IMR-90 (cell line): ENCODE data around the gene ADRA2C. TPM values are rescaled to one million over a fixed set of nuclear protein-coding genes. Genes with fewer than 3 reads are reported as not detected.

Experiments used
- ATAC-seq: fragments of 200-7000 bp; cut with Tn5 transposase; 2 replicates; pipeline ENCODE4 v1.9.1; 2020; ENCODE audit warnings: low read depth, mild to moderate bottlenecking, moderate library complexity
- BruUV-seq: library from RNA; stranded (reverse); fragments of 400-500 nt; replicated peaks from 2 replicates; lab custom pipeline; 2021; lab: Mats Ljungman, UMichigan
- CTCF ChIA-PET: fragments of 300-600 bp; formaldehyde crosslinking; extraction: SDS; loops from one replicate; lab custom pipeline; 2021; ENCODE audit warnings: antibody characterized with exemption; lab: Yijun Ruan, JAX
- POLR2A ChIA-PET: fragments of 300-600 bp; sonication (Branson Sonifier 250); formaldehyde crosslinking; loops from one replicate; lab custom pipeline; 2022; ENCODE audit warnings: antibody characterized with exemption; ENCODE audit not compliant: unreplicated experiment; lab: Charles Lee
- DNase-seq: peaks from one replicate; pipeline ENCODE4 v3.0.0; 2013
- H2AFZ ChIP-seq: replicated peaks from 2 replicates; pipeline ENCODE3; 2013; ENCODE audit warnings: low read length, mild to moderate bottlenecking; ENCODE audit not compliant: poor library complexity
- H2AK5ac ChIP-seq: 2 replicates; pipeline ENCODE4 v1.6.1; 2013; ENCODE audit warnings: low read depth, low read length, inconsistent platforms
- H2AK9ac ChIP-seq: replicated peaks from 2 replicates; pipeline ENCODE3; 2013; ENCODE audit warnings: mild to moderate bottlenecking, low read depth, low read length, moderate library complexity; ENCODE audit not compliant: poor library complexity
- H2BK120ac ChIP-seq: 2 replicates; pipeline ENCODE4 v1.6.1; 2013; ENCODE audit warnings: low read depth, low read length, inconsistent platforms
- H2BK15ac ChIP-seq: 3 replicates; pipeline ENCODE4 v1.6.1; 2013; ENCODE audit warnings: low read depth, low read length, inconsistent platforms
- H2BK20ac ChIP-seq: 2 replicates; pipeline ENCODE4 v1.6.1; 2013; ENCODE audit warnings: low read depth, mild to moderate bottlenecking, inconsistent platforms, low read length, moderate library complexity
- H2BK5ac ChIP-seq: 2 replicates; pipeline ENCODE4 v1.6.1; 2013; ENCODE audit warnings: mild to moderate bottlenecking, low read depth, low read length, inconsistent platforms; ENCODE audit not compliant: poor library complexity, severe bottlenecking
- H3K14ac ChIP-seq: replicated peaks from 2 replicates; pipeline ENCODE4 v1.6.1; 2013; ENCODE audit warnings: low read depth, low read length, inconsistent platforms
- H3K18ac ChIP-seq: 2 replicates; pipeline ENCODE4 v1.6.1; 2013; ENCODE audit warnings: low read depth, low read length, control low read depth
- H3K23ac ChIP-seq: 2 replicates; pipeline ENCODE4 v1.6.1; 2013; ENCODE audit warnings: low read depth, low read length, inconsistent platforms
- H3K27ac ChIP-seq: 2 replicates; pipeline ENCODE4 v1.5.1; 2013; ENCODE audit warnings: mild to moderate bottlenecking, control low read depth, low read length; ENCODE audit not compliant: insufficient read depth
- H3K27me3 ChIP-seq: 2 replicates; pipeline ENCODE4 v1.6.1; 2013; ENCODE audit warnings: low read length; ENCODE audit not compliant: control insufficient read depth, insufficient read depth
- H3K36me3 ChIP-seq: 2 replicates; pipeline ENCODE4 v1.6.1; 2013; ENCODE audit warnings: low read length, mixed read lengths; ENCODE audit not compliant: control insufficient read depth, insufficient read depth
- H3K4ac ChIP-seq: 2 replicates; pipeline ENCODE4 v1.6.1; 2013; ENCODE audit warnings: low read depth, low read length, inconsistent platforms
- H3K4me1 ChIP-seq: 2 replicates; pipeline ENCODE4 v1.6.1; 2013; ENCODE audit warnings: low read length, mixed read lengths; ENCODE audit not compliant: control insufficient read depth, insufficient read depth
- H3K4me2 ChIP-seq: 2 replicates; pipeline ENCODE4 v1.6.1; 2013; ENCODE audit warnings: low read depth, mild to moderate bottlenecking, control low read depth, low read length, moderate library complexity
- H3K4me3 ChIP-seq: 2 replicates; pipeline ENCODE4 v1.5.1; 2013; ENCODE audit warnings: low read depth, mild to moderate bottlenecking, control low read depth, low read length, moderate library complexity; ENCODE audit not compliant: insufficient read depth
- H3K56ac ChIP-seq: 2 replicates; pipeline ENCODE4 v1.6.1; 2013; ENCODE audit warnings: low read length, inconsistent platforms; ENCODE audit not compliant: insufficient read depth; ENCODE audit errors: extremely low read depth
- H3K79me1 ChIP-seq, 2 experiments: 2 replicates each; pipeline ENCODE4 v1.6.1; 2013; ENCODE audit warnings: low read length in 2 of 2, inconsistent platforms in 1 of 2, low read depth in 1 of 2
- H3K9ac ChIP-seq: 2 replicates; pipeline ENCODE4 v1.6.1; 2013; ENCODE audit warnings: low read depth, low read length, control low read depth
- H3K9me1 ChIP-seq: 2 replicates; pipeline ENCODE4 v1.6.1; 2013; ENCODE audit warnings: low read length, inconsistent platforms; ENCODE audit not compliant: insufficient read depth
- H3K9me3 ChIP-seq: 2 replicates; pipeline ENCODE4 v1.6.1; 2013; ENCODE audit warnings: low read length; ENCODE audit not compliant: control insufficient read depth, insufficient read depth
- H4K20me1 ChIP-seq: 2 replicates; pipeline ENCODE4 v1.6.1; 2013; ENCODE audit warnings: low read length, inconsistent platforms; ENCODE audit not compliant: insufficient read depth
- H4K5ac ChIP-seq: 2 replicates; pipeline ENCODE4 v1.6.1; 2013; ENCODE audit warnings: mild to moderate bottlenecking, low read depth, low read length, control low read depth
- H4K8ac ChIP-seq, 2 experiments: 2 replicates each; pipeline ENCODE4 v1.6.1; 2013; ENCODE audit warnings: low read depth in 2 of 2, low read length in 2 of 2, control low read depth in 1 of 2, inconsistent platforms in 1 of 2
- H4K91ac ChIP-seq: 2 replicates; pipeline ENCODE4 v1.6.1; 2013; ENCODE audit warnings: low read depth, low read length, inconsistent platforms; ENCODE audit not compliant: insufficient read depth
- BHLHE40 ChIP-seq: fragments of 150-350 bp; IDR thresholded peaks from 2 replicates; pipeline ENCODE4 v1.6.1; 2016; ENCODE audit warnings: mild to moderate bottlenecking, low read depth, low read length
- CEBPB ChIP-seq: IDR thresholded peaks from 2 replicates; pipeline ENCODE4 v1.6.1; 2012; ENCODE audit warnings: low read depth, low read length, improper control_type of control experiment
- CHD1 ChIP-seq: IDR thresholded peaks from 2 replicates; pipeline ENCODE4 v1.6.1; 2012; ENCODE audit warnings: low read depth, low read length, improper control_type of control experiment
- ELK1 ChIP-seq: fragments of 150-350 bp; IDR thresholded peaks from 2 replicates; pipeline ENCODE4 v1.6.1; 2016; ENCODE audit warnings: low read depth, mild to moderate bottlenecking, low read length, moderate library complexity, borderline replicate concordance
- FOS ChIP-seq: fragments of 150-350 bp; IDR thresholded peaks from 2 replicates; pipeline ENCODE4 v1.6.1; 2016; ENCODE audit warnings: low read depth, low read length
- MAFK ChIP-seq: IDR thresholded peaks from 2 replicates; pipeline ENCODE4 v1.6.1; 2012; ENCODE audit warnings: low read depth, low read length, improper control_type of control experiment
- MAZ ChIP-seq: IDR thresholded peaks from 2 replicates; pipeline ENCODE4 v1.6.1; 2012; ENCODE audit warnings: low read depth, mild to moderate bottlenecking, low read length, improper control_type of control experiment, moderate library complexity, borderline replicate concordance
- MXI1 ChIP-seq: IDR thresholded peaks from 2 replicates; pipeline ENCODE4 v1.6.1; 2012; ENCODE audit warnings: low read depth, mild to moderate bottlenecking, low read length, moderate library complexity, borderline replicate concordance
- NFE2L2 ChIP-seq: fragments of 150-350 bp; IDR thresholded peaks from 2 replicates; pipeline ENCODE4 v1.6.1; 2016; ENCODE audit warnings: low read depth, mild to moderate bottlenecking, low read length
- POLR2A ChIP-seq: IDR thresholded peaks from 2 replicates; pipeline ENCODE4 v1.6.1; 2012; ENCODE audit warnings: mild to moderate bottlenecking, low read depth, low read length
- RAD21 ChIP-seq: IDR thresholded peaks from 2 replicates; pipeline ENCODE4 v1.6.1; 2012; ENCODE audit warnings: low read length, improper control_type of control experiment
- RCOR1 ChIP-seq: IDR thresholded peaks from 2 replicates; pipeline ENCODE4 v1.6.1; 2012; ENCODE audit warnings: mild to moderate bottlenecking, low read length, improper control_type of control experiment; ENCODE audit not compliant: insufficient replicate concordance
- RFX5 ChIP-seq: IDR thresholded peaks from 2 replicates; pipeline ENCODE4 v1.8.0; 2012; ENCODE audit warnings: low read depth, mild to moderate bottlenecking, low read length, moderate library complexity
- SMC3 ChIP-seq: fragments of 150-350 bp; IDR thresholded peaks from 2 replicates; pipeline ENCODE4 v1.6.1; 2016; ENCODE audit warnings: low read depth, mild to moderate bottlenecking, antibody characterized with exemption, low read length, moderate library complexity
- USF2 ChIP-seq: fragments of 150-350 bp; IDR thresholded peaks from 2 replicates; pipeline ENCODE4 v1.6.1; 2017; ENCODE audit warnings: mild to moderate bottlenecking, antibody characterized with exemption, low read length, low read depth
- WGBS, 2 experiments: methylation state at CpG; one replicate each; pipeline versions ENCODE4 v1.1.5 to v1.1.7; 2013; ENCODE audit warnings: missing lambda C conversion rate in 2 of 2; ENCODE audit not compliant: insufficient read length in 1 of 2; ENCODE audit errors: extremely low coverage in 2 of 2; 5-methylcytosine and 5-hydroxymethylcytosine counted together
- dilution Hi-C: fragments of 300-500 bp; cut with HindIII; formaldehyde crosslinking; loops from one replicate; pipeline ENCODE4 v1.14.3; 2018; ENCODE audit warnings: low sequenced_read_pairs; ENCODE audit not compliant: unreplicated experiment
- in situ Hi-C: fragments of 300-500 bp; cut with MboI; formaldehyde crosslinking; loops from 3 replicates; pipeline ENCODE4 v1.14.3; 2019; ENCODE audit warnings: low sequenced_read_pairs, inconsistent platforms, mixed read lengths
- intact Hi-C: fragments of 100-400 bp; cut with micrococcal nuclease; formaldehyde crosslinking; loops from 2 replicates; pipeline ENCODE4 v1.10.0; 2022
- polyA plus RNA-seq, 3 experiments: library from polyadenylated mRNA; depleted of rRNA; stranded (reverse); fragments of >200 nt; gene quantifications; 2 replicates each; pipeline ENCODE4 v1.2.3, GENCODE V29; 2012; ENCODE audit warnings: low replicate concordance in 1 of 3
- total RNA-seq: library from RNA; depleted of rRNA; stranded (reverse); fragments of >200 nt; gene quantifications from 2 replicates; pipeline ENCODE4 v1.2.3, GENCODE V29; 2012
- TF ChIP-seq, protein P1 (sequence below): conservative IDR thresholded peaks from 2 replicates; pipeline ENCODE4 v1.5.1; 2012; ENCODE audit warnings: mild to moderate bottlenecking, low read depth, low read length, improper control_type of control experiment

Gene ADRA2C
- total and polyA plus RNA-seq, 2 of the 4 experiments (the other 2 are of a cell fraction), result under 0.01 to 0.14 TPM

GRCh38 chr4:3807822-3808496 lies 41.8 kb downstream of the ADRA2C start:
- H3K14ac ChIP-seq, result no peak overlapping the region
- 11% methylated on average over 6 of the region's 14 CpGs; no CpG with 5 or more reads in 1 of the 2 experiments for WGBS, 2 experiments
- H2BK20ac ChIP-seq, result no peak overlapping the region
- dilution Hi-C loops, result no loop called here
- no peak overlapping the region for H2BK5ac ChIP-seq
- intact Hi-C loops, result no loop called here
- H3K79me1 ChIP-seq, result no peaks in the 10 kb centered on the region
- in situ Hi-C loops, result no loop called here
- H3K56ac ChIP-seq, result no peak overlapping the region
- ChIA-PET POLR2A (no interaction called here), CTCF (no interaction called here)
- H4K8ac ChIP-seq, result no peak overlapping the region
- no peaks in the 10 kb centered on the region for H3K9me3 ChIP-seq
- TF ChIP-seq BHLHE40, result no peak
- no peak for TF ChIP-seq RAD21
- TF ChIP-seq CEBPB, result no peak
- TF ChIP-seq CHD1, result no peak
- TF ChIP-seq SMC3, result no peak
- no peak for TF ChIP-seq NFE2L2
- no peak for TF ChIP-seq RFX5
- no peak for TF ChIP-seq FOS
- no peak for TF ChIP-seq ELK1
- TF ChIP-seq MXI1, result no peak
- TF ChIP-seq MAFK, result no peak
- TF ChIP-seq, protein P1, sequence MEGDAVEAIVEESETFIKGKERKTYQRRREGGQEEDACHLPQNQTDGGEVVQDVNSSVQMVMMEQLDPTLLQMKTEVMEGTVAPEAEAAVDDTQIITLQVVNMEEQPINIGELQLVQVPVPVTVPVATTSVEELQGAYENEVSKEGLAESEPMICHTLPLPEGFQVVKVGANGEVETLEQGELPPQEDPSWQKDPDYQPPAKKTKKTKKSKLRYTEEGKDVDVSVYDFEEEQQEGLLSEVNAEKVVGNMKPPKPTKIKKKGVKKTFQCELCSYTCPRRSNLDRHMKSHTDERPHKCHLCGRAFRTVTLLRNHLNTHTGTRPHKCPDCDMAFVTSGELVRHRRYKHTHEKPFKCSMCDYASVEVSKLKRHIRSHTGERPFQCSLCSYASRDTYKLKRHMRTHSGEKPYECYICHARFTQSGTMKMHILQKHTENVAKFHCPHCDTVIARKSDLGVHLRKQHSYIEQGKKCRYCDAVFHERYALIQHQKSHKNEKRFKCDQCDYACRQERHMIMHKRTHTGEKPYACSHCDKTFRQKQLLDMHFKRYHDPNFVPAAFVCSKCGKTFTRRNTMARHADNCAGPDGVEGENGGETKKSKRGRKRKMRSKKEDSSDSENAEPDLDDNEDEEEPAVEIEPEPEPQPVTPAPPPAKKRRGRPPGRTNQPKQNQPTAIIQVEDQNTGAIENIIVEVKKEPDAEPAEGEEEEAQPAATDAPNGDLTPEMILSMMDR, result no peak
- TF ChIP-seq RCOR1, result no peak
- TF ChIP-seq USF2, result no peak
- no peak for TF ChIP-seq MAZ
- no peak for TF ChIP-seq POLR2A
- no peak overlapping the region for H3K18ac ChIP-seq
- no peak overlapping the region for H3K4me3 ChIP-seq
- no TSS peak for BruUV-seq
- no peaks in the 10 kb centered on the region for H3K9me1 ChIP-seq
- no peak overlapping the region for H3K23ac ChIP-seq
- ATAC-seq (no peak), DNase-seq (no peak)
- H2BK120ac ChIP-seq, result no peak overlapping the region
- no peak overlapping the region for H2BK15ac ChIP-seq
- no peak overlapping the region for H2AFZ ChIP-seq
- H3K4me1 ChIP-seq, result no peaks in the 10 kb centered on the region
- H3K4ac ChIP-seq, result no peak overlapping the region
- H3K27me3 ChIP-seq, result peaks cover 21% of the 10 kb centered on the region
- no peak overlapping the region for H3K27ac ChIP-seq
- no peak overlapping the region for H4K5ac ChIP-seq
- no peak overlapping the region for H2AK9ac ChIP-seq
- H3K4me2 ChIP-seq, result no peak overlapping the region
- no peak overlapping the region for H2AK5ac ChIP-seq
- no peak overlapping the region for H3K9ac ChIP-seq
- no peaks in the 10 kb centered on the region for H4K20me1 ChIP-seq
- H3K36me3 ChIP-seq, result no peaks in the 10 kb centered on the region
- no peak overlapping the region for H4K91ac ChIP-seq
